ENCODE data around the gene MRPS15. TPM values are rescaled to one million over a fixed set of nuclear protein-coding genes. Genes with fewer than 3 reads are reported as not detected.
A peak's percentile ranks its signal among the peaks of the same experiment; 100 is the strongest.

Gene MRPS15
- total and polyA plus RNA-seq, 2 donors from 2014 or later: 48.1 to 160 TPM

- DNase-seq: no peak
- Histone ChIP-seq H3K27ac (ENCODE audit: low read depth in 2 of 2, low read length in 2 of 2) (no peak overlapping the region), H3K9ac (ENCODE audit: low read length in 3 of 3) (no peak overlapping the region), H3K9me3 (ENCODE audit: control insufficient read depth in 2 of 3, insufficient read depth in 1 of 3, low read length in 3 of 3) (no peaks in the 10 kb centered on the region), H3K4me1 (ENCODE audit: control insufficient read depth in 2 of 3, insufficient read depth in 2 of 3, low read depth in 1 of 3, low read length in 3 of 3) (peaks cover 0 to 2% (median 0%) of the 10 kb centered on the region in 3 donors), H3K36me3 (ENCODE audit: control insufficient read depth in 2 of 3, insufficient read depth in 3 of 3, low read length in 3 of 3) (no peaks in the 10 kb centered on the region), H3K27me3 (ENCODE audit: control insufficient read depth, insufficient read depth, low read length) (no peaks in the 10 kb centered on the region), H3K4me3 (ENCODE audit: low read length in 3 of 3) (no peak overlapping the region)
- intact Hi-C loops (cut with DNase I): no loop called here
- no peak for TF ChIP-seq CTCF (IDR thresholded peaks at IDR 0.05; ENCODE audit: borderline replicate concordance, extremely low read depth, insufficient read depth)
- FAIRE-seq: no peak
Observed at GRCh38 chr1:36446746-36447145, 17.4 kb downstream of the MRPS15 start.

GRCh38 chr1:36446271-36446670, 17.9 kb downstream of the MRPS15 start:
- Histone ChIP-seq H3K9ac (ENCODE audit: low read length in 3 of 3) (no peak overlapping the region), H3K4me3 (ENCODE audit: low read length in 3 of 3) (no peak overlapping the region), H3K36me3 (ENCODE audit: control insufficient read depth in 2 of 3, insufficient read depth in 3 of 3, low read length in 3 of 3) (no peaks in the 10 kb centered on the region), H3K4me1 (ENCODE audit: control insufficient read depth in 2 of 3, insufficient read depth in 2 of 3, low read depth in 1 of 3, low read length in 3 of 3) (peaks cover 0 to 2% (median 0%) of the 10 kb centered on the region in 3 donors), H3K27ac (ENCODE audit: low read depth in 2 of 2, low read length in 2 of 2) (no peak overlapping the region), H3K9me3 (ENCODE audit: control insufficient read depth in 2 of 3, insufficient read depth in 1 of 3, low read length in 3 of 3) (no peaks in the 10 kb centered on the region), H3K27me3 (ENCODE audit: control insufficient read depth, insufficient read depth, low read length) (no peaks in the 10 kb centered on the region)
- DNase-seq (peak in 4 of 5 donors; percentile 19 to 54 (median 40)), FAIRE-seq (no peak)
- intact Hi-C loops (cut with DNase I): no loop called here
- no peak for TF ChIP-seq CTCF (IDR thresholded peaks at IDR 0.05; ENCODE audit: borderline replicate concordance, extremely low read depth, insufficient read depth)

GRCh38 chr1:36443297-36443696, 20.9 kb downstream of the MRPS15 start:
- Histone ChIP-seq H3K36me3 (ENCODE audit: control insufficient read depth in 2 of 3, insufficient read depth in 3 of 3, low read length in 3 of 3) (no peaks in the 10 kb centered on the region), H3K27me3 (ENCODE audit: control insufficient read depth, insufficient read depth, low read length) (no peaks in the 10 kb centered on the region), H3K4me3 (ENCODE audit: low read length in 3 of 3) (no peak overlapping the region), H3K9ac (ENCODE audit: low read length in 3 of 3) (no peak overlapping the region), H3K4me1 (ENCODE audit: control insufficient read depth in 2 of 3, insufficient read depth in 2 of 3, low read depth in 1 of 3, low read length in 3 of 3) (peaks cover 0 to 4% (median 0%) of the 10 kb centered on the region in 3 donors), H3K9me3 (ENCODE audit: control insufficient read depth in 2 of 3, insufficient read depth in 1 of 3, low read length in 3 of 3) (no peaks in the 10 kb centered on the region), H3K27ac (ENCODE audit: low read depth in 2 of 2, low read length in 2 of 2) (no peak overlapping the region)
- DNase-seq (no peak), FAIRE-seq (no peak)
- no peak for TF ChIP-seq CTCF (IDR thresholded peaks at IDR 0.05; ENCODE audit: borderline replicate concordance, extremely low read depth, insufficient read depth)
- intact Hi-C loops (cut with DNase I): no loop called here

- no peaks in the 10 kb centered on the region for H3K36me3 ChIP-seq (ENCODE audit: control insufficient read depth in 2 of 3, insufficient read depth in 3 of 3, low read length in 3 of 3)
- no peak overlapping the region for H3K4me3 ChIP-seq (ENCODE audit: low read length in 3 of 3)
- no peak for TF ChIP-seq CTCF (IDR thresholded peaks at IDR 0.05; ENCODE audit: borderline replicate concordance, extremely low read depth, insufficient read depth)
- peaks cover 0 to 4% (median 0%) of the 10 kb centered on the region in 3 donors for H3K4me1 ChIP-seq (ENCODE audit: control insufficient read depth in 2 of 3, insufficient read depth in 2 of 3, low read depth in 1 of 3, low read length in 3 of 3)
- no peak overlapping the region for H3K27ac ChIP-seq (ENCODE audit: low read depth in 2 of 2, low read length in 2 of 2)
- no peak for FAIRE-seq
- H3K9ac ChIP-seq (ENCODE audit: low read length in 3 of 3): no peak overlapping the region
- H3K27me3 ChIP-seq (ENCODE audit: control insufficient read depth, insufficient read depth, low read length): no peaks in the 10 kb centered on the region
- intact Hi-C loops (cut with DNase I): no loop called here
- H3K9me3 ChIP-seq (ENCODE audit: control insufficient read depth in 2 of 3, insufficient read depth in 1 of 3, low read length in 3 of 3): no peaks in the 10 kb centered on the region
- DNase-seq: no peak
Observed at GRCh38 chr1:36442337-36442736, 21.8 kb downstream of the MRPS15 start.

Data from kidney (tissue), 14 donors.